GM18951 (cell line): Measurements from ENCODE around the gene RAB3A.

Experiments used
- POLR2A ChIP-seq: IDR thresholded peaks from 4 replicates; pipeline ENCODE4 v1.6.1; 2011; ENCODE audit warnings: mild to moderate bottlenecking; ENCODE audit not compliant: insufficient read length, insufficient read depth; ENCODE audit errors: extremely low read depth
- in situ Hi-C: fragments of 300-500 bp; cut with MboI; formaldehyde crosslinking; loops from one replicate; pipeline ENCODE4 v1.12.0; 2022; ENCODE audit warnings: low sequenced_read_pairs, mixed read lengths, inconsistent platforms; ENCODE audit not compliant: unreplicated experiment

The RAB3A gene

DNA sequence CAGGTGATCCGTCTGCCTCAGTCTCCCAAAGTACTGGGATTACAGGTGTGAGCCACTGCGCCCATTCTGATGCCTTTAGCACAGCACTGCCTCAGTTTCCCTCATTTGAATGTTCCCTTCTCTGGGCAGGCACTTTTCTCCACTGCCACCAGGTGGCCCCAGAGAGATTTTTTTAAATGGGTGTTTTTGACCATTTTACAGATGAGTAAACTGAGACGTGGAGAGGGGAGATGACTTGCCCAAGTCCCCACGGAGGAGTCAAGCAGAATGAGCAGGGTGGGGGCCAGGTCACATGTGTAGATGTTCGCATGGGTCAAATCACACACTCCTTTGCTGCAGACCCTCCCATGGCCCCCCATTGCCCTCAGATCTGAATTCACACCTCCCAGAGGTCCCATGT is 25.6 kb upstream of the RAB3A start:
- no peak for TF ChIP-seq POLR2A
- in situ Hi-C loops: no loop called here

DNA sequence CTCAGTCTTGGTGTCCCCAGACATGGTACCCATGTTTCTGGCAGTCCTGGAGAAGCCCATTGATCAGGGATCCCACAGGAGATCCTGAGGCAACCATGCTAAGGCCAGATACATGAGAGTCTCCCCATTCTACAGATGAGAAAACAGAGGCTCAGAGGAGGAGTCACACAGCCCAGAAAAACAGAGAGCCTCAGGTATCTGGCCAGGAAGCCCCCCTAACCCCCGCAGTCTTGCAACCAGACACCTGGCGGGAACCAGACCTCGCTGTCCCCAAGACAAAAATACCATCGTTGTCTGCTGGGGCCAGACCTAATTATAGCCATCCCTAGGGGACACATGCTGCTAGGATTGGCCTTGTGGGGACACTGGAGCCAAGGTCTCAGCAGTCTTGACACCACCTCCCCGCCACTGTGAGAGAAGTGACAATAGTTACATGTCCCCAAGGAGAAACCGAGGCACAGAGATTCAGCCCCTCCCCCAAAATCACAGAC is 24.0 kb upstream of the RAB3A start:
- TF ChIP-seq POLR2A: no peak
- in situ Hi-C loops: no loop called here

DNA sequence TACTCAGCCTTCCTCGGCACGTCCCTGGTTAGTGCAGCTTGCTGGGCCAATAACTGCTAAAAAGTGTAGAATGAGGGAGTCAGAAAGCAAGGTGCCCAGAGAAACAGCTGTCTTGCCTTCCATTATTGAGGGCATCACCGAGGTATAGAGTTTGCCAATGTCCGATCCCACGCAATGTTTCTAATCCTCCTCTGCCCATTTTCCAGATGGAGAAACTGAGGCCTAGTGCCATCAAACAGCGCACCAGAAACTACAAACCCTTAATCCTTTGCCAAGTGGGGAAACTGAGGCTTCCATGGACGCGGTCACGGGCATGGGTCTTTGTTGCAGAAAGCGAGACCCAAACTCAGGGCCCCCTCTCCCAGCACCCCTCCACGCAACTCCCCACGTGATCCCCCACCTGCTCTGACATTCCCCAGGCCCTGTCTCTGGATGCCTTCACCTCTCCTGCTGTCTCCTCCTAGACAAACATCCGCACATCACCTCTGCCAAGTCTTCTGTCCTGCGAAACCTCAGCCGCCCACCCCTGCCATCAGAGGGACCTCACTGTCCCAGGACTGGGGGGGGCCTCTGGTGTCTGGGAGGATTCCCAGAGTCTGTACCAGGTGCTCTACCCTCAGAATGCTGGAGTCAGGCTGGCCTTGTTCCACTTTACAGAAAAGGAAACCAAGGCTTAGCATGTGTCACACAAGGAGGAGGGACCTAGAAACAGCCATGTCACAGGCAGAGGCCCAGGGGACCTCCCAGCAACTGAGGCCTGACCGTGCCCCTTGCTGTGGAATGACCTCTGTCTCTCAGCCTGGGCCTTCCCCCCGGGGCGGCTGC is 23.3 kb upstream of the RAB3A start:
- in situ Hi-C loops: no loop called here
- TF ChIP-seq POLR2A: no peak

DNA sequence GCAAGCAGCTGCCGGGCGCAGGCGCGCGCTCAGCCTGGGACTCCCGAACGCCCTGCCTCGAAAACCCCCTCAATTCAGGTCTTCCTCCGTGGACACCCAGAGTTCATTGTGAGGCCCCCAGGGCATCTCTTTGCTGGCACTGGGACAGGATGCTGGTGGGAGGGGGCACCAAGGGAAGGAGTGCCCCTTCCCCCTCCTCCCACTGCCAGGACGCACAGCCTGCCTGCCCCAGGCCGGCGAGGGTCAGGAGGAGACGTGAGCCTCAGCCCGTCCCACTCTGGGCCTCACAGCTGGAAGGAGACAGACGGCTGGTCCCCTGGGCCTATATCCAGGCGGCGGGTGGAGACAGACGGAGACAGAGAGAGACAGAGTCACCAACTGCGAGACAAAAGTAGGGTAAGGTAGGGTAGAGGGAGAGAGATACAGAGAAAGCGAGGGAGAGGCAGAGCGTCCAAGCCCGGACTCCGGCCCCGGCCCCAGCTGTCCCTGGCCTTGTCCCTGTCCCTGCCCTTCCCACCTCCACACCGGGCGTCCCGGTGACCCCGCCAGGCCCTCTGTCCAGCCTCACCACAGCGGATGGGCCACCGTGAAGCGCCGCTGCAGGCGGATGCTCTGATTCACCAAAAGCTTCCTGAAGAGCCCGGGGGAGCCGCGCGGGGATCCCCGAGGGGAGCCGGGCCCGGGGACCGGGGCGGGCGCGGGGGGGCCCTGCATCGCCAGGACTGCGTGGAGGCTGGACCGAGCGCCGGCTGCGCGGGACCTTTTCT is 22.0 kb upstream of the RAB3A start, which contains the start of gene PDE4C:
TSS of gene PDE4C (minus strand) at position 737 of the 767 bp plus-strand sequence. CDS start at position 714, 23 bp downstream.
- no peak for TF ChIP-seq POLR2A
- in situ Hi-C loops: no loop called here

DNA sequence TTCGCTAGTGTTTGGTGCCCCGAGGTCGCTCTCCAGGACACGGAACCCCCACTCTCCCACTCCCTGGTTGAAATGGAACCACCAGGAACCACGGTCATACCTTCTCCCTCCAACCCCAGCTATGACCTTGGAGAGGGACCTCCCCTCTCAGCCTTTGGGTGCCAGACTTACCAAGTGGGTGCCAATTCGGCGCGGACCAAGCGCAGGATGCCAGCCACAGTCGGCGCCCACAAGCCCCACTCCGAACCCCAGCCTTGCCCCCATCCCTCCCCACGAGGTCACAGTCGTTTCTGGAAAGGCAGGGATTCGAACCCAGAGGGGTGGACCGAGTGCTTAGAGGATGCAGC is 21.5 kb upstream of the RAB3A start:
- no peak for TF ChIP-seq POLR2A
- in situ Hi-C loops: no loop called here

GRCh38 chr19:18224525-18225354 is 20.9 kb upstream of the RAB3A start:
- no peak for TF ChIP-seq POLR2A
- in situ Hi-C loops: no loop called here

DNA sequence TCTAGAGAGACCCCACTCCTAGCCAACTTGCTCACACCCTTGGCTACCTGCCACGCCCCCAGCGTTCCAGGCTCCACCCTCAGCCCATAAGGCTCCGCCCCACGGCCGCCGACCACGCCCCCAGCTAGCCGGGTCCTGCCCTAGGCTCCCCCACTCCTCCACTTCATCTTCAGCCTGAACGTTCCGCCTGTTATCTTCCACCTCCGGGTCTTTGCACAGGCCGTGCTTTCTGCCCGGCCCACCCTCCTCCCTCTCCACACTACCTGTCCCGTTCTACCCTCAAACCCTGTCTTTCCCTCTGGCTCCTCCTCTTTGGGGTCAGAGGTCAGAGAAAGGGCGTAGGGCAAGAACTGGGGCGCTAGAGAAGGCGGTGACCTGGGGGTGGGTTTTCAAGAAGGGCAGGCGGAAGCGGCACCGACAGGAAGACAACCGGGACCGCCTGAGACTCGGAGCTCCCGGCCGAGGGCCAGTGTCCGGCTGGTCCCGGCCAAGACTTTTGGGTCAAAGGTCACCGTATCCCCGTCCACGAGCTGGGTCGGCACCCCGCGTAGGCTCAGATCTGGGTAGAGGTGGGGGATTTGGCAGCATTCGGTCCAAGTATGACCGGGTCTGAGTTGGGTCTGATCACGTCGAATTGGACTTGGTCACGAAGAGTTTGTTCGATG is 20.1 kb upstream of the RAB3A start:
- in situ Hi-C loops: no loop called here
- TF ChIP-seq POLR2A: no peak

DNA sequence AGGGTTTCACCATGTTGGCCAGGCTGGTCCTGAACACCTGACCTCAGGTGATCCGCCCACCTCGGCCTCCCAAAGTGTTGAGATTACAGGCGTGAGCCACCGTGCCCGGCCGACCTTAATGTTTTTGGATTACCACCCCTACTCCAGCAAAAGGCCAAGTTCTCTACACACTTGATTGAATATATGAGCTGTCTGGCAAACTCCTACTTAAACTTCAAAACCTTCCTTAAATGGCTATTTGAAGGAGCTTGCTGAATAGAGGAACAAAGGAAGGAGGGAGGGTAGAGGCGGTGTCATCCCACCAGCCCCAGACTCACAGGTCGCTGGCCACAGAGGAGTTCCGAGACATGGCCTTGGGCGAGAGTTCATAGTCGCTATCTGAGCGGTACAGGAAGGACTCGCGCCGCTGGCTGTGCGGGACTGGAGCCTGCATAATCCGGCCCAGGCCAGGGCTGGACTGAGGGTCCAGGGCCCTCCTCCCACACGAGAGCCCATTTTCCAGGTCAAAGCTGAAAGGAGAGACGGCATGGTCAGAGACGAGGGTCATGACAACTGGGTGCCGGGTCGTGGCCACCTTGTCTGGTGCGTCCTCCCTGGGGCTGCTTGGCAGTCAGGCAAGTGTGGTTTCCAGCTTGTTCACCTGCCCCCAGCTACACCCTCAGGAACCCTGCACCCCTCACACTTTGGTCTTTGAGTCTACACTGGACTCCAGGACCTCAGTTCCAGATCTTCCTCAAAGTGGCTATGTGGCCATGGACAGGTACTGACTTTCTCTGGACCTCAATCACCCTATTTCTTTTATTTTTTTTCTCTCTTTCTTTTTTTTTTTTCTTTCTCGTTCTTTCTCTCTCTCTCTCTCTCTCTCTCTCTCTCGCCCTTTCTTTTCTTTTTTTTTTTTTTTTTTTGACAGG is 18.2 kb upstream of the RAB3A start:
- no peak for TF ChIP-seq POLR2A
- in situ Hi-C loops: no loop called here

DNA sequence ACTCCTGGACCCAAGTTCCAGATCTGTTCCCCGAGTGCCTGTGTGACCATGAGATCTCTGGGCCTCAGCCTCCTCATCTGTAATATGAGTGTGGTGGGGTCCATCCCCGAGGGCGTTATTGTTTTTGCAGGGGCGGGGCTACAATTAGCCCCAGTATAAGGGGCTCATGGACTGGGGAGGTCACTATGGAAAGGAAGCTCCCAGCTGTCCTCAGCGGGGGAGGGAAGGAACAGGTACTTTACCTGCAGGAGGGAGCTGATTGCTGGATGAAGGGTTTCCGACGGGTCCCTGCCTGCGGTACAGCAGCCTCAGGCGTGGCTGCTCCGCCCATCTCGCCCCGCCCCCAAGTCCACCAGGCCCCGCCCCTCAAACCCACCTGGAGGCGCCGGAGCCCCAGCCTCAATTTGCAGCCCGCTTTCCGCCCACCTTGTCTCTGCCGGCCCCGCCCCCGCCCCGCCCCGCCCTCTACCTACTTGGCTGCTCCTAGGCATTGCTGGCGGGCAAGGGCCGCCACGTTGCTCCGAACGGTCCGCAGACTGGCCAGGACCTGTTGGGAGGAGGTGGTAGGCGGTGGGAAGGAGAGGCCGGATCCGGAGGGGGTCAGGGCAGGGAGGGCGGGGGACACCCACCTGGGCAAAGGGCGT is 16.9 kb upstream of the RAB3A start:
- TF ChIP-seq POLR2A: no peak

GRCh38 chr19:18219911-18220631 is 16.2 kb upstream of the RAB3A start:
- TF ChIP-seq POLR2A: no peak
- in situ Hi-C loops: no loop called here

More for the DNA sequence above, 16.9 kb upstream of the RAB3A start:
- in situ Hi-C loops: no loop called here

GRCh38 chr19:18218600-18218999 is 14.8 kb upstream of the RAB3A start:
- no peak for TF ChIP-seq POLR2A
- in situ Hi-C loops: no loop called here
